ENCODE data around the gene TBC1D22B.
"Not testable (repeated sequence)": the region's sequence is repeated elsewhere in the genome, so short reads cannot be mapped to it uniquely, and the experiment has no call there.

The TBC1D22B gene

DNA sequence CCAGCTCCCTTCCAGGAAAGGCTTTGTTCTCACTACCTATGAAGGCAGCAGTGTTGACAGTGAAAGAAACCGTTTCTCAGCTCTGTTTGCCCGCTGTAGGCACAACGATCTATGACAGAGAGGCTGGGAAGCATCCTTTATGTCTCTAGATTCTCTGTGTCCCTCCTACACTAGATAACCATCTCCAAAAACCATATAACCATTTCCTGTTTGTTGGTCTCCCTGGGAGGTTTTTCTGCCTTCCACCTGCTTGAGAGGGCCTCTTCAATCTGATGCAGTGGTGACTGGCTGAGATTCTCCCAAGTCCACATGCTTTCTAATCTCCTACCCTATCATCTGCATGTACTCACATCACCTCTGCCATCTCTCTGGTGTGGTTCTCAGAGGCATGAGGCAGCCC is 32.4 kb downstream of the TBC1D22B start:
- H3K27ac Mint-ChIP-seq = peak overlapping the region; percentile 57
- peaks cover 42% of the 10 kb centered on the region for H3K36me3 Mint-ChIP-seq (ENCODE audit: low read depth)

DNA sequence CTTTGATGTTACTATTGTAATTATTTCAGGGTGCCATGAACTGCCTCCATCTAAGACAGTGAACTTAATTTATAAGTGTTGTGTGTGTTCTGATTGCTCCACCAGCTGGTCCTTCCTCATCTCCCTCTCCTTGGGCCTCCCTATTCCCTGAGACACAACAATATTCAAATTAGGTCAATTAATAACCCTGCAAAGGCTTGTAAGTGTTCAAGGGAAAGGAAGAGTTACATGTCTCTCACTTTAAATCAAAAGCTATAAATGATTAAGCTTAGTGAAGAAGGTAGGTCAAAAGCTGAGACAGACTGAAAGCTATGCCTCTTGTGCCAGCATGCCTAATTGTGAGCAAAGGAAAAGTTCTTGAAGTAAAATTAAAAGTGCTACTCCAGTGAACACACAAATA is 35.9 kb downstream of the TBC1D22B start:
- Mint-ChIP-seq H3K4me3 (no peak overlapping the region), H3K27ac (no peak overlapping the region), H3K4me1 (peaks cover 18% of the 10 kb centered on the region), H3K27me3 (no peaks in the 10 kb centered on the region), H3K36me3 (ENCODE audit: low read depth) (peaks cover 45% of the 10 kb centered on the region), H3K9me3 (no peaks in the 10 kb centered on the region)
- no peak for DNase-seq
- ATAC-seq = no peak

More for the DNA sequence above, 32.4 kb downstream of the TBC1D22B start:
- no peak overlapping the region for H3K4me3 Mint-ChIP-seq
- peaks cover 34% of the 10 kb centered on the region for H3K4me1 Mint-ChIP-seq
- no peaks in the 10 kb centered on the region for H3K9me3 Mint-ChIP-seq
- peak; percentile 75 for ATAC-seq
- no peaks in the 10 kb centered on the region for H3K27me3 Mint-ChIP-seq
- DNase-seq = peak; percentile 3

DNA sequence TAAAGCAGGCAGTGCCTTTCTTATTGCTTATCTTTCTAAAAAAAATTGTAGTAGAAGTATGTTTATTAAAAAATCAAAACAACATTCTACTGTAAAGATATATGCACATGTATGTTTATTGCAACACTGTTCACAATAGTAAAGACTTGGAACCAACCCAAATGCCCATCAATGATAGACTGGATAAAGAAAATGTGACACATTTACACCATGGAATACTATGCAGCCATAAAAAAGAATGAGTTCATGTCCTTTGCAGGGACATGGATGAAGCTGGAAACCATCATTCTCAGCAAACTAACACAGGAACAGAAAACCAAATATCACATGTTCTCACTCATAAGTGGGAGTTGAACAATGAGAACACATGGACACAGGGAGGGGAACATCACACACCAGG is 40.1 kb downstream of the TBC1D22B start:
- not testable (repeated sequence) for H3K9me3 Mint-ChIP-seq

DNA sequence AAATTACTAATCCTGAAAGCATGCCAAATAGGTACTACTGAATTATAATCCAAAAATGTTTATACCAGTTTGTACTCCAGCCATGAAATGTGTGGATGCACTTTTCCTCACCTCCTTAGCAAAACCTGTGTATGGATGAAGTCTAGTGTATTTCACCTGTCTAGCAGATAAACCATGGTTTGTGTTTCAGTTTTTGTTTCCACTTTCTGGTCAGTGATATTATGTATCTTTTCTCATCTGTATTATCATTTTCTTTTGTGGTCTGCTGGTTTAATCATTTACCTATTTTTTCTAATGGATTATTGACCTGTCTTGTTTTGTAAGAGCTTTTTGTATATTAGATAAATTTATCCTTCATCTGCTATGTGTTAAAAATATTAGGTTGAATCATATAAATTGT is 41.4 kb downstream of the TBC1D22B start:
- Mint-ChIP-seq H3K4me3 (no peak overlapping the region), H3K27me3 (no peaks in the 10 kb centered on the region), H3K9me3 (no peaks in the 10 kb centered on the region), H3K27ac (no peak overlapping the region), H3K4me1 (no peaks in the 10 kb centered on the region), H3K36me3 (ENCODE audit: low read depth) (peaks cover 34% of the 10 kb centered on the region)
- DNase-seq = no peak
- no peak for ATAC-seq

More for the DNA sequence above, 40.1 kb downstream of the TBC1D22B start:
- not testable (repeated sequence) for H3K4me3 Mint-ChIP-seq, H3K27ac Mint-ChIP-seq, H3K27me3 Mint-ChIP-seq, ATAC-seq, H3K4me1 Mint-ChIP-seq, DNase-seq
- H3K36me3 Mint-ChIP-seq (ENCODE audit: low read depth) = peaks cover 30% of the 10 kb centered on the region

DNA sequence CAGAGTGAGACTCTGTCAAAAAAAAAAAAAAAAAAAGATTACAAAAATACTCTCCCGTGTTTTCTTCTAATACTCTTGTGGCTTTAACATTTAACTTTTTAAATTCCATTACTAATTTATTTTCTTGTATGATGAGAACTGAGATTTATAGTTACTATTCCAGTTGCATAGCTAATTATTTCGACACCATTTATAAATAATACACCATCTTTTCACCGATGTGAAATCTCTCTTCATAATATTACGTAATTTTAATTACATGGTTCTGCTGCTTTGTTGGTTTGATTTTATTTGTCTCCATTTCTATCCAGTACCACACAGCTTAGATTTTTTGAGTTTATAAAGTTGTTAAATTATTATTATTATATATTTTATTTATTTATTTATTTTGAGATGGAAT is 42.4 kb downstream of the TBC1D22B start:
- DNase-seq (no peak), ATAC-seq (no peak)
- H3K36me3 Mint-ChIP-seq (ENCODE audit: low read depth) = peaks cover 32% of the 10 kb centered on the region
- H3K27me3 Mint-ChIP-seq = no peaks in the 10 kb centered on the region
- no peaks in the 10 kb centered on the region for H3K9me3 Mint-ChIP-seq
- no peak overlapping the region for H3K4me3 Mint-ChIP-seq
- no peak overlapping the region for H3K27ac Mint-ChIP-seq
- no peaks in the 10 kb centered on the region for H3K4me1 Mint-ChIP-seq

DNA sequence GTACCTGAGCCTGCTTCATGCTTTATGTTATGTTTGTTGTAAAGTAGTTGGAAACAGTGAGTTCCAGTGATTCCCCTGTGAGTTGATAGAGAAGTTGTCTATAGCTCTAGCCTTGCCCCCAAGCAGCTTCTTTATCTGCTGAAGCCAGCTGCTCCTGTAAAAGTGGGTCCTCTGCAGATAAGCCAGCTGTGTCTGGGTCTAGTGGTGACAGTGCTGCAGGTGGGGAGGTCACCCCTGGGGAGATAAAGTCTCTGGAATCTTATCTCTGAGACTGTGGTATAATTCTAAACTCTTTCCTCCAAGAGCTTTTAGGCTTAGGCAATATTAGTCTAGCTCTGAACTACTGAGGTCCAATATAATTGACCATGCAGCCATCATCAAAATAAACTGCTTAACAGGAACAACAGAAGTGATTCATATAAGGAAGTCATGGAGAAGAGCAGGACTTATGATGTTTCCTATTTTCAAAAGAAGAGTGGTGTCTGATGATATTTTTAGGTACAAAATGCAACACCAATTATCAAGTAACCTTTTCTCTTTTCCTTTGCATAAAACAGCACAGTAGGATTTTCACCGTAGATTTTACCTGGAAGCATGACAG is 44.6 kb downstream of the TBC1D22B start:
- DNase-seq (no peak), ATAC-seq (no peak)
- no peaks in the 10 kb centered on the region for H3K9me3 Mint-ChIP-seq
- H3K4me1 Mint-ChIP-seq = no peaks in the 10 kb centered on the region
- H3K4me3 Mint-ChIP-seq = no peak overlapping the region
- H3K27ac Mint-ChIP-seq = no peak overlapping the region
- H3K36me3 Mint-ChIP-seq (ENCODE audit: low read depth) = peaks cover 22% of the 10 kb centered on the region
- H3K27me3 Mint-ChIP-seq = no peaks in the 10 kb centered on the region

DNA sequence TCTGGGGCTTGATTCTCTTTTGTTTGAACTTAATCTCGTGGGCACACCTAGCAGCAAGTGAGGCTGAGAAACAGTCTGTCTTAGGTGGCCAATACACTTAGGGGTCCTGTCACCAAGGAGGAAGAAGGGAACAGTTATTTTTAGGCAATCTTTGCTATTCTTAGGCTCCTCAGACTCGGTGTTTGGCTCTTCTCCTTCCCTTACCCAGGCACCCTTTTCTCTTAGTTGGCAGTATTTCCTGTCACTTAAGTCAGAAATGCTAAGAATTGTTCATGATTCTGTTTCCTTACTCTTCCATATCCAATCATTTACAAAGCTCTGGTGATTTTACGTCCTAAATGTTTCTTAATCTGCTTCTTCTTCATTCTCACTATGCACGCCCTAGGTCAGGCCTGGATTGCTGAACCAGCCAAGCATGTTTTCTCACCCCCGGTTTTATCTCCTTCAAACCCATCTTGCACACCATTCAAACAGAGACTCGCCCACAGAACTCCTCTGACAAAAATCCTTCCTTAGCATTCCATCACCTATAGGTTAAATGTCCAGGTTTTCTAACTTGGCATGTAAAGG is 45.6 kb downstream of the TBC1D22B start:
- no peaks in the 10 kb centered on the region for H3K9me3 Mint-ChIP-seq
- ATAC-seq = no peak
- peak overlapping the region; percentile 15 for H3K27ac Mint-ChIP-seq
- H3K4me3 Mint-ChIP-seq = no peak overlapping the region
- DNase-seq = no peak
- H3K27me3 Mint-ChIP-seq = no peaks in the 10 kb centered on the region
- H3K36me3 Mint-ChIP-seq (ENCODE audit: low read depth) = peaks cover 15% of the 10 kb centered on the region
- H3K4me1 Mint-ChIP-seq = no peaks in the 10 kb centered on the region

DNA sequence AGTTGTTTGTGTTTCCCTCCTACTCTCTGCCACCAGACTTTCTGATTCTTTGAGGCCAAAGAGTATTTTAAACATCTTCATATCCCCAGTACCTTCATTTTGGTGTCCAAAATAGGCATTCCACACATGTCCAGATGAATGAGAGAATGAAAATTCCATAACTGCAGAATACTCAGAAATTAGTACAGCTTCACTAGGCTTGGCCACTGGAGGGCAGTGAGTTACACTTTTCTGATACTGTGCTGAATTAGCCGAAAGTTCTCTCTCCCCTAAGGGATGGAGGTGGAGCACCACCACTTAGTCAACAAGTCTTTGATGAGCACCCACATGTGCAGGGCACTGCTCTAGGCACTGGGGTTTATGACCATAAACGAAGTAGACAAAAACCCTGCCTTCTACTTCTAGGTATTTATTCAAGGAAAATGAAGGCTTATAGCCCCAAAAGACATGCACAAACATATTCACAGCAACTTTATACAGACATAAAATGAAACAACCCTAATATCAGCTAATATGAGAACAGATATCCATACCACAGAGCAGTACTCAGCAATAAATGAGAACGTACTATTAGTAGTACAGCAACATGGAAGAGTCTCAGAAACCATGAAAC is 46.4 kb downstream of the TBC1D22B start:
- no peak for DNase-seq
- Mint-ChIP-seq H3K4me1 (no peaks in the 10 kb centered on the region), H3K27me3 (no peaks in the 10 kb centered on the region), H3K9me3 (no peaks in the 10 kb centered on the region), H3K36me3 (ENCODE audit: low read depth) (peaks cover 15% of the 10 kb centered on the region), H3K4me3 (no peak overlapping the region), H3K27ac (no peak overlapping the region)
- ATAC-seq = peak; percentile 80

DNA sequence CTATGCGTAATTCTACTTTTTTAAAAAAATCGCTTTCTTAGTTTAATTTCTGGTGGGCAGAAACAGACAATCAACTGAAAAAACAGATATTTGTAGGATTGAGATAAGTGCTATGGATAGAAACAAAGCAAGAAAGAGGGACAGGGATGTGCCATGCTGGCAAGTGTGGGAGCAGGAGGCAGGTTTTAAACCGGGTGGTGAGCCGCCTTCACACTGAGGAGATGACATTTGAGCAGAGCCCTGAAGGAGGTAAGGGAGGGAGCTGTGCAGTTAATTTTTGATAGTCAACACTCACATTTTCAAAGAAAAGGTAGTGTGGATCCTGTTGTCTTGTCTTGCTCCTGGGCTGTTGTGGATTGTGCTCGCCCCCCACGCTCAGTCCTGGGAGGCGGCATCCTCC is 47.2 kb downstream of the TBC1D22B start:
- Mint-ChIP-seq H3K36me3 (ENCODE audit: low read depth) (peaks cover 15% of the 10 kb centered on the region), H3K4me1 (no peaks in the 10 kb centered on the region), H3K4me3 (no peak overlapping the region), H3K9me3 (no peaks in the 10 kb centered on the region), H3K27me3 (no peaks in the 10 kb centered on the region), H3K27ac (no peak overlapping the region)
- DNase-seq (no peak), ATAC-seq (no peak)

DNA sequence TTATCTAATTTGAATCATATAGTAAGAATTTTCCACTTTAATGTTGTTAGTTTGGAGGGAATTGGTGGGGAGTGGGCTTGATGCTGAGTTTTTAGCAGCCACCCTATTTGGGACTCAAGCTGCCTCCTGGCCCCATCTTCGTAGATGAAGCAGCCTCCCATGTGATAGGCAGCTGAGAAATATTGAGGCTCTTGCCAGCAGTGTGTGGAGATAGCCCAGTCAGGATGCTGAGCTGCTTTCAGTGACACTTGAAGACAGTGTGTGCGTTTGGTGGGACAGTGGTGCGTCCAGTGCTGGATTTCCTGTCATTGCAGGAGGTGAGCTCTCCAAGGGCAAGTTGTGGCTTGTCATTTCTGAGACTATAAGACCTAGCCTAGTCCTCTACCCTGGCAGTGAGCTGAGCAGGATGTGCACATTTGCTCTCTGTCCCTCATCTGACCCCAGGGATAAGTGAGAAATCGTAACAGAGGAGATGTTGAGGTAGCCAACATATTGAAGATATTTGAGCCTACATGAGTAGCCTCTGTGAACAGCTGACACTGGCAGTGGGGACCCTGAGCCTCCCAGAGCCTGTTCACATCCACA is 48.4 kb downstream of the TBC1D22B start:
- no peaks in the 10 kb centered on the region for H3K9me3 Mint-ChIP-seq

DNA sequence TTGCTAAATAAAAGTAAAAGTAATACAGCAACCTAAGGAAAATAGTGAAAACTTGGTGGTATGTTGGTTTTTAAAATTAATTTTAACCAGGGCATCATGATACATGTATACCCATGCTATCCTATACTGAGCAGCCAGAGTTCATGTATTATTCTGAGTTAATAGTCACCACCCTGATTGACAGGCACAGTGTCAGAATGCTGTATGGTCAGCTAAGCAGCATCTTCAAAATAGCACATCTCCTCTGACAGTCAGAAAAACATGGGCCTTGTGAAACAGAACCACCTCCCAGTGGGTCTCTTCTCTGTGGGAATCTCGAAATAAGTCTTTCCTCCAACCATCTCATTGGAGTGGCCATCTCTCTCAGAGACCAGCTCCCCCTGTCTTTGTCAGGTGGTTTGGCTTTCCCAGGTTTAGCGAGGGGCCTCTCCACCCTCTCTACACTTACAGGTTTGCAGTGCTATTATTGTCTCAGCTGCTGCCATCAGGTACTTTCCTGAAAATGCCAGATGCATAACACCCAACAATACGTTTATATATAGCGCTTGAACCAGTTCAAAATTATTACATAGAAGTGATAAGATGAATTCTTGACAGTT is 49.2 kb downstream of the TBC1D22B start:
- Mint-ChIP-seq H3K4me3 (no peak overlapping the region), H3K27ac (no peak overlapping the region), H3K36me3 (ENCODE audit: low read depth) (peaks cover 12% of the 10 kb centered on the region), H3K9me3 (no peaks in the 10 kb centered on the region), H3K4me1 (no peaks in the 10 kb centered on the region), H3K27me3 (no peaks in the 10 kb centered on the region)
- ATAC-seq (no peak), DNase-seq (no peak)

More for the DNA sequence above, 48.4 kb downstream of the TBC1D22B start:
- Mint-ChIP-seq H3K27me3 (no peaks in the 10 kb centered on the region), H3K4me1 (no peaks in the 10 kb centered on the region), H3K4me3 (no peak overlapping the region), H3K27ac (no peak overlapping the region), H3K36me3 (ENCODE audit: low read depth) (peaks cover 12% of the 10 kb centered on the region)
- DNase-seq (no peak), ATAC-seq (no peak)

DNA sequence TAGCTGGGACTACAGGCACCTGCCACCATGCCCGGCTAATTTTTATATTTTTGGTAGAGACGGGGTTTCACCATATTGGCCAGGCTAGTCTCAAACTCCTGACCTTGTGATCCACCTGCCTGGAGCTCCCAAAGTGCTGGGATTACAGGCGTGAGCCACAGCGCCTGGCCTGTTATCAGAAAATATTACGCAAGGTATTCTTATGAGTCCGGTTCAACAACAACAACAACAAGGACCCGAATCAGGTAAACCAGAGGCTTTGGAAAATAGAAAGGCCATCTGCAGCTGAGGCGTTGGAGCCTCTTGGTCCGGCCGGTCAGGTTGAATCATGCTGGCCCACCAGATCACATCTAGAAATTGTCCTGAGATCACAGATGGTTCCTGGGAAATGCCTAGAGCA is 49.9 kb downstream of the TBC1D22B start:
- not testable (repeated sequence) for H3K9me3 Mint-ChIP-seq, DNase-seq, H3K4me1 Mint-ChIP-seq, H3K27me3 Mint-ChIP-seq, H3K27ac Mint-ChIP-seq, H3K4me3 Mint-ChIP-seq, ATAC-seq
- peaks cover 12% of the 10 kb centered on the region for H3K36me3 Mint-ChIP-seq (ENCODE audit: low read depth)

DNA sequence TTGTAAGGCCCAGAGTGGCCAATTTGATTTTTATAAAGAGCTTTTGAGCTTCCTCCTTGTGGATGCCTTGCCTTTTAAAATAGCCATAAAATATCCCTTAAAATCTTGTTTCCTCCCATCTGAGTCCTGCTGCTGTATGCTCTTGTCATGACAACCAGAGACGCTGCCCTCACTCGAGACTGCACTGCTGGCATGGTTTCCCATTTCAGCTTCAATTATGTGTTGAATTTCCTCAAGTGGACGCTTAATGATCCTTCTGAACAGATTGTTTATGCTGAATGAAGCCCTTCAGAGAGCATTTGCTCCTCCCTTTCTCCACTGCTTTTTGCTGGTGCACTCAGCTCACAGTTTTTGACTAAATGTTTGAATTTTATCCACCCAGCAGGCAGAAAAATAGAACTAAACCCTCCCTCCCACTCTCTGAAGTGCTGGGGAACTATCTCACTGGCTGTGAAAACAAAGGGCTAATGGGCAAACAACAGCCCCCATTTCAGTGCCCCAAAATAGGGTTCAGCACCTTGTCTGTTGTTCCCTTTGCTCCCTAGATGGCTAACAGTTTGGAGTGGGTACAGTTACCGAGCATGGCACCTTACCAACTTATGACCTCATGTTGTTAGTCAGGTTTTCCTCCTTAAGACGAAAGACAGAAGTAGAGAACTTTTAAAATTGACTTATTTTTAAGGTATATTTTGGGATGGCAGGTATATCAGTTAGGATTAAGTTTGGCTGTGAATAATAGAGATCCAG is 50.7 kb downstream of the TBC1D22B start:
- no peak for DNase-seq
- Mint-ChIP-seq H3K36me3 (ENCODE audit: low read depth) (peaks cover 6% of the 10 kb centered on the region), H3K27me3 (no peaks in the 10 kb centered on the region), H3K27ac (no peak overlapping the region), H3K4me3 (no peak overlapping the region), H3K9me3 (no peaks in the 10 kb centered on the region), H3K4me1 (no peaks in the 10 kb centered on the region)
- ATAC-seq = no peak

DNA sequence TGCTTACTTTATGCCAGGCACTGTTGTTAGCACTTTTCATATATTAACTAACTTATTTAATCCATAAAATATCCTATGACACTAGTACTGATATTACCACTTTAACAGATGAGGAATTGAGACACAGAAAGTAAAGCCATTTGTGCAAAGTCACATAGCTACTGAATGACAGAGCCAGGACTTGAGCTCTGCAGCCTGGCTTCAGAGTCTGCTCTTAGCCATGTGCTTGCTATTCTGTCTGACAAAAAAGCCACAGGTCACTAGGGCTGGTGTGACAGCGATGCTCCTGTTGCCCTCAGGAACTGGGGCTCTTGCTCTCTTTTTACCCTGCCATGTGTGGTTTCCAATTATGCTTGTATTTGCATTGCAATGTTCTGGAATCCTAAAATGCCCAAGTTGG is 51.5 kb downstream of the TBC1D22B start:
- Mint-ChIP-seq H3K36me3 (ENCODE audit: low read depth) (peaks cover 1% of the 10 kb centered on the region), H3K4me3 (no peak overlapping the region), H3K4me1 (no peaks in the 10 kb centered on the region), H3K9me3 (no peaks in the 10 kb centered on the region), H3K27me3 (no peaks in the 10 kb centered on the region), H3K27ac (no peak overlapping the region)
- ATAC-seq (no peak), DNase-seq (no peak)
